Hematopoietic multipotent progenitor cell treated with erythropoietin and hydrocortisone succinate and interleukin-3 and kit ligand, for 4 days (in vitro differentiated cells): ENCODE measurements around the gene MEPE.
"Not testable (repeated sequence)": the region's sequence is repeated elsewhere in the genome, so short reads cannot be mapped to it uniquely, and the experiment has no call there.

Experiments used
- DNase-seq: peaks from one replicate; pipeline ENCODE4 v3.0.0-alpha.2; 2015

The MEPE gene

GRCh38 chr4:87884976-87885549 lies 52.3 kb downstream of the MEPE start:
- peak; percentile 70 for DNase-seq

- DNase-seq: no peak
Measured at GRCh38 chr4:87886083-87886482, 53.3 kb downstream of the MEPE start.

GRCh38 chr4:87890753-87891152 lies 58.0 kb downstream of the MEPE start:
- not testable (repeated sequence) for DNase-seq

- peak; percentile 69 for DNase-seq
Measured at GRCh38 chr4:87895964-87896621, 63.3 kb downstream of the MEPE start.
